ENCODE measurements around the gene DOK5.

Gene DOK5

DNA sequence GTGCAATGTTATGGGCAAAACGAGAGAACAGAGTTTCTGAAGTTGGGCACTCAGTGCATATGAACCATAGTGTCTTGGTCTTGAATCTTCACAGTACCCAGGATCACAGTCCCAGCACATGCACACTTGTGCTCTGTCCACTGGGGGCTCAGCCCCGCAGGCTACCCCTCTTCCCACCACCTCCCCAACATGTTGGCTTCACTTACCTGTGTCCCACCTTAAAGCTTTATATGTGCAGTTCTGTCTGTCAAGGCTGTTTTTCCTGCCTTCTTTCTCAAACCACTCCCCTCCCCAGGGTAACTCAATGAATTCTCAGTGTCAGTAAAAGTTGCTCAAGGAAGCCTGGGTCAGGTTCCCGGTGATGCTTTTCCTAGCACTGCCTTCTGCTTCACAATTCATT lies 129.9 kb downstream of the DOK5 start:
- TF ChIP-seq, protein P1, sequence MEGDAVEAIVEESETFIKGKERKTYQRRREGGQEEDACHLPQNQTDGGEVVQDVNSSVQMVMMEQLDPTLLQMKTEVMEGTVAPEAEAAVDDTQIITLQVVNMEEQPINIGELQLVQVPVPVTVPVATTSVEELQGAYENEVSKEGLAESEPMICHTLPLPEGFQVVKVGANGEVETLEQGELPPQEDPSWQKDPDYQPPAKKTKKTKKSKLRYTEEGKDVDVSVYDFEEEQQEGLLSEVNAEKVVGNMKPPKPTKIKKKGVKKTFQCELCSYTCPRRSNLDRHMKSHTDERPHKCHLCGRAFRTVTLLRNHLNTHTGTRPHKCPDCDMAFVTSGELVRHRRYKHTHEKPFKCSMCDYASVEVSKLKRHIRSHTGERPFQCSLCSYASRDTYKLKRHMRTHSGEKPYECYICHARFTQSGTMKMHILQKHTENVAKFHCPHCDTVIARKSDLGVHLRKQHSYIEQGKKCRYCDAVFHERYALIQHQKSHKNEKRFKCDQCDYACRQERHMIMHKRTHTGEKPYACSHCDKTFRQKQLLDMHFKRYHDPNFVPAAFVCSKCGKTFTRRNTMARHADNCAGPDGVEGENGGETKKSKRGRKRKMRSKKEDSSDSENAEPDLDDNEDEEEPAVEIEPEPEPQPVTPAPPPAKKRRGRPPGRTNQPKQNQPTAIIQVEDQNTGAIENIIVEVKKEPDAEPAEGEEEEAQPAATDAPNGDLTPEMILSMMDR (conservative IDR thresholded peaks at IDR 0.05; ENCODE audit: low read depth, low read length): no peak
- DNase-seq (ENCODE audit: low read depth): no peak
- no peak overlapping the region for H3K4me3 ChIP-seq (ENCODE audit: low read depth, low read length)

DNA sequence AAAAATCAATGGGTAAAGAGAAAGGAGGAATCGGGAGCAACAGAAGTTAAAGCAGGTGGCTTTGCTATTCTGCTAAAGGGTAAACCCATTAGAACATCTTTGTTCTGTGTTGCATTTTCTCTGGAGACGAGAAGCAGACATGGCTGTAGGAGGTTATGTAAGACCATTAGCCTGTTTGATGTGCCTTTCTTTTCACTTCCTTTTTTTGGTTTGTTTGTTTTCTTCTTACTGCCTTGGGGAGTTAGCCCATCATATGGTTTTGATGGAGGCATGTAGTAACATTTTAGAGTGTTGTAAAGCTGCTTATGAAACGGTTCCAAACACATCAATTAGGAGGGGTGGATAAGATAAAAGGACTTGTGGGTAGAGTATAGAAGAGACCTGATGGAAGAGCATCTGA lies 131.0 kb downstream of the DOK5 start:
- H3K4me3 ChIP-seq (ENCODE audit: low read depth, low read length): no peak overlapping the region
- DNase-seq (ENCODE audit: low read depth): no peak
- TF ChIP-seq, protein P1 (conservative IDR thresholded peaks at IDR 0.05; ENCODE audit: low read depth, low read length): no peak

DNA sequence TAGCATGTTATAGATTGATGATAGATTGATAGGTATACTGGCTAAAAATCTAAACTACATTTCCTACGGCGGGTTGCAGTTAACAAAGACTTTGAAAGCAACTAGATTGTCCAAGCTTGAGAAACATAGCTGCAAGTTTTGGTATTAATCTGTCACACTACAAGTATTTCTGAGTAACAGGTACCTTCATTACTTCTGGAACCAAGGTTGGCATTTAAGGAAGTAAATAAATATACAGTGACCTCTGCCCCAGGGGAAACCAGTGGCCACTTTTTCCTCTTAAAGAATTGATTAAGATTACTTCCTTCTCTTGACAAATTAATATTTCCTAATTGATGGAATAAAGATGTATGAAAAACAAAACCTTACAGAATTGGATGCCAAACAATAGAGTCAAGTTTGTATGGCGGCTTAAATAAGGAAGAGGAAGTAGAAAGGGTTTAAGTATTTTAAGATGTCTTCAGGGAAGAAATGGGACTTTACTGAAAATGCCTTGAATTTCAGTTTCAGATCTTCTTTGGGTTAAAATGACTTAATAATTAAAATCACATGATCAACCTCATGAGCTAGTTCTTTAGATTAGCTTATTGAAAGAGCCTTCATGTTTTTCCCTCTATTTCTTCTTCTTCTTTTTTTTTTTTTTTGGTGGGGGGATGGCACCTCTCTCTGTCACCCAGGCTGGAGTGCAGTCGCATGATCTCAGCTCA lies 132.8 kb downstream of the DOK5 start:
- TF ChIP-seq, protein P1 (conservative IDR thresholded peaks at IDR 0.05; ENCODE audit: low read depth, low read length): no peak
- no peak for DNase-seq (ENCODE audit: low read depth)

DNA sequence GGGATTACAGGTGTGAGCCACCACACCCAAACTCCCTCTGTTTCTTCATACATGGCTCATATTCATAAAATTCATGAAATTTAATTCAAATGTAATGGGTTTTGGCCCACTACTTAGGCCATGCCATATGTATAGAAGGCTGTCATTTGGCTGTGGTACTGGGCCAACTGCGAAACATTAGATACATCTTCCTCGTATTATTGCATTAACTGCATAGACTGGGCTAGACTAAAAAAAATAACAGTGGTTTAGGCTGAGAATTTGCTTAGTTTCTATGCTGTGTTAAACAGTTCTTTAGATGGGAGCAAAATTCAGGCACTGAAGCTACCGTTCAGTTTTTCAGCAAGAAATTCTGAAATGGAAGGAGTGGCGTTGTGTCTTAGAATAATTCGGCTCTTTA lies 133.6 kb downstream of the DOK5 start:
- no peak overlapping the region for H3K4me3 ChIP-seq (ENCODE audit: low read depth, low read length)
- TF ChIP-seq, protein P1 (conservative IDR thresholded peaks at IDR 0.05; ENCODE audit: low read depth, low read length): no peak
- no peak for DNase-seq (ENCODE audit: low read depth)

More for the DNA sequence above, 132.8 kb downstream of the DOK5 start:
- H3K4me3 ChIP-seq (ENCODE audit: low read depth, low read length): no peak overlapping the region

DNA sequence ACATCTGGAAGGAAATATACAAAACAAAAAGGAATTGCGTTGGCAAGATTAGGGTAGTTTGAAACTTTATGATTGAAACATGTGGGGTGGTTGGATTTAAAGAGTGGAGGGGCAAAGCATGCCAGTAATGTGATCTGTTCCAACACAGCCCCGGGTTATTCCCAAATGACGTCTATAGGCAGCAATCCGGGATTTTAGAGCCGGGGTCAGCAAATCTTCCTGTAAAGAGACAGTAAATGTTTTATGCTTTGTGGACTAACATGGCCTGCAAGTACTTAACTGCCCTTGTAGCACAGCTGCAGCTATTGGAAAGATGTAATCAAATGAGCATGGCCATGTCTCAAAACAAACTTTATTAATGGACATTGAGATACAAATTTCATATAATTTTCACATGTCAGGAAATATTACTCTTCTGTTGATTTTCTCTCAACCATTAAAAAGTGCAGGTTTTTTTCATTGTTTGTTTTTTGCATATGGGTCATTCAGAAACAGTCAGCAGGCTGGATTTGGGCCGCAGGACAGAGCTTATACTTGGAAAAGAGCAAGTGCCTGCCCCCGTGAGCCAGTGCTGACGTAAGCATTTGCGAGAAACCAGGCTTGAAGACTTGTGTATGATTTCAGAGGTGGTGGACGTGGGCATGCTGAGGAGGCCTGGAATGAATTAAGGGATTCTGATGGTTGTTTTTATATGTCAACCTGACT lies 136.5 kb downstream of the DOK5 start:
- DNase-seq (ENCODE audit: low read depth): no peak
- TF ChIP-seq, protein P1 (conservative IDR thresholded peaks at IDR 0.05; ENCODE audit: low read depth, low read length): no peak
- H3K4me3 ChIP-seq (ENCODE audit: low read depth, low read length): no peak overlapping the region

DNA sequence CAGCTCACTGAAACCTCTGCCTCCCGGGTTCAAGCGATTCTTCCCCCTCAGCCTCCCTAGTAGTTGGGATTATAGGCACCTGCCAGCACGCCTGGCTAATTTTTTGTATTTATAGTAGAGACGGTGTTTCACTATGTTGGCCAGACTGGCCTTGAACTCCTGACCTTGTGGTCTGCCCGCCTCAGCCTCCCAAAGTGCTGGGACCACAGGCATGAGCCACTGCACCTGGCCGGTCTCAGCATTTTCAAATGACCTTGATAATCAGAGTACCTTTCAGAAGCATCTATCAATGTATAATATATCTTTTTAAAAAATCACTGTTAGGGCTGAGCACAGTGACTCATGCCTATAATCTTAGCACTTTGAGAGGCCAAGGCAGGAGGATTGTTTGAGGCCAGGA lies 143.0 kb downstream of the DOK5 start:
- TF ChIP-seq, protein P1 (conservative IDR thresholded peaks at IDR 0.05; ENCODE audit: low read depth, low read length): no peak
- no peak overlapping the region for H3K4me3 ChIP-seq (ENCODE audit: low read depth, low read length)

DNA sequence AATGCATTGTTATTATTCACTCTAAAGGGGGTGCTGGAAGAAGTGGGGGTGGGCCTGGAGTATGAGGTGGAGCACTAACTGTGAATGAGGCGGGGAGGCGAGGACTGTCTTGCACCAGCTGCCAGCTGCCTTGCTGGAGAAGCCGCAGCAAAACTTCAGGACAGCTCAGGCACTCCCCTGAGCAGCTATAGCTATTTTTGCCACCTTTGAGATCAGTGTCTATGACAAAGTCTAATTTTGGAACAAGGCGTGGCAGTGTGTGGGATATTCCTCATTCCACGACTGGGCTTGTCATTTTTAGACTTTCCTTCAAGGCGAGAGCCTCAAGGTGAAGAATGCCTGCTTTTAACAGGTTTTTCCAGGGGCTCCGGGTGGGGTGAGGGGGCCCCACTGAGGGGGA lies 143.8 kb downstream of the DOK5 start:
- no peak for DNase-seq (ENCODE audit: low read depth)
- H3K4me3 ChIP-seq (ENCODE audit: low read depth, low read length): no peak overlapping the region
- TF ChIP-seq, protein P1 (conservative IDR thresholded peaks at IDR 0.05; ENCODE audit: low read depth, low read length): no peak

More for the DNA sequence above, 143.0 kb downstream of the DOK5 start:
- no peak for DNase-seq (ENCODE audit: low read depth)
